Loucy (cell line): Measurements from ENCODE around the gene CTNNBIP1.

Source experiments
- H2AFZ ChIP-seq: fragments of 200-600 bp; sonication (generic); 2 replicates; pipeline ENCODE4 v1.6.0; 2016; ENCODE audit warnings: antibody characterized with exemption, mild to moderate bottlenecking, low read length, moderate library complexity
- H3F3A ChIP-seq: fragments of 200-600 bp; 2 replicates; pipeline ENCODE4 v1.6.0; 2016; ENCODE audit warnings: antibody characterized with exemption, low read depth, mild to moderate bottlenecking
- H3K27me3 ChIP-seq: fragments of 200-600 bp; sonication (generic); 2 replicates; pipeline ENCODE4 v1.6.1; 2014; ENCODE audit warnings: low read length, mild to moderate bottlenecking; ENCODE audit not compliant: insufficient read depth, poor library complexity, severe bottlenecking
- H3K36me3 ChIP-seq: fragments of 200-600 bp; sonication (generic); 2 replicates; pipeline ENCODE4 v1.6.1; 2016; ENCODE audit warnings: low read length; ENCODE audit not compliant: insufficient read depth
- H3K4me1 ChIP-seq: fragments of 200-600 bp; sonication (generic); 2 replicates; pipeline ENCODE4 v1.5.1; 2014; ENCODE audit warnings: low read length, mild to moderate bottlenecking; ENCODE audit not compliant: insufficient read depth, poor library complexity, severe bottlenecking
- H3K4me2 ChIP-seq: fragments of 200-600 bp; sonication (generic); 2 replicates; pipeline ENCODE4 v1.6.0; 2014; ENCODE audit warnings: antibody characterized with exemption, low read length, low read depth, mild to moderate bottlenecking; ENCODE audit not compliant: poor library complexity, severe bottlenecking
- H3K4me3 ChIP-seq: fragments of 200-600 bp; sonication (generic); 2 replicates; pipeline ENCODE4 v1.5.1; 2014; ENCODE audit warnings: low read length, mild to moderate bottlenecking, mixed read lengths; ENCODE audit not compliant: poor library complexity, severe bottlenecking
- H3K79me2 ChIP-seq: fragments of 200-600 bp; sonication (generic); 2 replicates; pipeline ENCODE4 v1.6.1; 2014; ENCODE audit warnings: low read length; ENCODE audit not compliant: insufficient read depth
- H3K9ac ChIP-seq: fragments of 200-600 bp; sonication (generic); 2 replicates; pipeline ENCODE4 v1.6.0; 2014; ENCODE audit warnings: mild to moderate bottlenecking, low read depth, low read length, moderate library complexity; ENCODE audit not compliant: poor library complexity, severe bottlenecking
- H3K9me2 ChIP-seq: fragments of 200-600 bp; sonication (generic); replicated peaks from 2 replicates; pipeline ENCODE4 v1.6.1; 2016; ENCODE audit warnings: low read depth, low read length, mixed read lengths
- H3K9me3 ChIP-seq: fragments of 200-600 bp; sonication (generic); 2 replicates; pipeline ENCODE4 v1.6.1; 2014; ENCODE audit warnings: mild to moderate bottlenecking, antibody characterized with exemption, low read length, low read depth; ENCODE audit not compliant: insufficient read depth
- H4K20me1 ChIP-seq: fragments of 200-600 bp; sonication (generic); 2 replicates; pipeline ENCODE4 v1.6.0; 2014; ENCODE audit warnings: antibody characterized with exemption, low read length, mild to moderate bottlenecking; ENCODE audit not compliant: insufficient read depth, poor library complexity, severe bottlenecking
- CTCF ChIP-seq: fragments of 200-600 bp; sonication (generic); conservative IDR thresholded peaks from 2 replicates; pipeline ENCODE4 v1.5.1; 2014; ENCODE audit warnings: mild to moderate bottlenecking, antibody characterized with exemption, low read length
- EZH2phosphoT487 ChIP-seq: fragments of 200-600 bp; IDR thresholded peaks from 2 replicates; pipeline ENCODE4 v1.6.1; 2018; ENCODE audit warnings: antibody characterized with exemption, mild to moderate bottlenecking, moderate library complexity, borderline replicate concordance

The CTNNBIP1 gene

DNA sequence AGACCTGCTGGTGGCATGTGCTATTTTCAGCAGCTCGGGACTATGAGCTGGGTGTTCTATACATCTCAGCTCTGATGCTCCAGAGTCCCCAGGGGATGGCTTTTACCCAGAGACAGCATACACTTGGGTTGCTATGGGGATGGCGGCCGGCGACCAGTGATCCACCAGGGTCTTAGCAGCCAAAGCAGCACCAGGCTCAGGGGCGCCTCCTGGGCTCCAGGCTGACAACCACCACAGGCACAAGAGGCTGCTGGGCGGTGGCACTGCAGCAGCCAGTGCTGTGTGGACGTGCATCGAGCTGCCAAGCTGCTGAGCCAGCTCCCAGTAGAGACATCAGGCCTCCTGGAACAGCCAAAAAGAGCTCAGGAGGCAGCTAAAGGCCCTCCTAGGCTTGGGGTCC lies 48.7 kb downstream of the CTNNBIP1 start:
- H3K79me2 ChIP-seq = no peaks in the 10 kb centered on the region
- no peak overlapping the region for H3K4me3 ChIP-seq
- H4K20me1 ChIP-seq = no peaks in the 10 kb centered on the region
- no peaks in the 10 kb centered on the region for H3F3A ChIP-seq
- no peak overlapping the region for H3K9ac ChIP-seq
- TF ChIP-seq CTCF = no peak
- TF ChIP-seq EZH2phosphoT487 = no peak
- H2AFZ ChIP-seq = no peak overlapping the region
- 0 out of 2 replicates have a peak, but pooled peaks cover 3% of the 10 kb centered on the region for H3K36me3 ChIP-seq
- H3K4me2 ChIP-seq = no peak overlapping the region
- H3K27me3 ChIP-seq = no peaks in the 10 kb centered on the region
- no peaks in the 10 kb centered on the region for H3K9me3 ChIP-seq
- no peaks in the 10 kb centered on the region for H3K4me1 ChIP-seq
- no peaks in the 10 kb centered on the region for H3K9me2 ChIP-seq

GRCh38 chr1:9860887-9861286 lies 49.2 kb downstream of the CTNNBIP1 start:
- no peak overlapping the region for H2AFZ ChIP-seq
- H3K4me2 ChIP-seq = no peak overlapping the region
- H3K4me1 ChIP-seq = no peaks in the 10 kb centered on the region
- TF ChIP-seq EZH2phosphoT487 (no peak), CTCF (no peak)
- H3K9me3 ChIP-seq = no peaks in the 10 kb centered on the region
- no peaks in the 10 kb centered on the region for H3F3A ChIP-seq
- no peaks in the 10 kb centered on the region for H3K9me2 ChIP-seq
- no peaks in the 10 kb centered on the region for H3K27me3 ChIP-seq
- H3K4me3 ChIP-seq = no peak overlapping the region
- no peaks in the 10 kb centered on the region for H4K20me1 ChIP-seq
- H3K36me3 ChIP-seq = 0 out of 2 replicates have a peak, but pooled peaks cover 3% of the 10 kb centered on the region
- no peak overlapping the region for H3K9ac ChIP-seq
- no peaks in the 10 kb centered on the region for H3K79me2 ChIP-seq

DNA sequence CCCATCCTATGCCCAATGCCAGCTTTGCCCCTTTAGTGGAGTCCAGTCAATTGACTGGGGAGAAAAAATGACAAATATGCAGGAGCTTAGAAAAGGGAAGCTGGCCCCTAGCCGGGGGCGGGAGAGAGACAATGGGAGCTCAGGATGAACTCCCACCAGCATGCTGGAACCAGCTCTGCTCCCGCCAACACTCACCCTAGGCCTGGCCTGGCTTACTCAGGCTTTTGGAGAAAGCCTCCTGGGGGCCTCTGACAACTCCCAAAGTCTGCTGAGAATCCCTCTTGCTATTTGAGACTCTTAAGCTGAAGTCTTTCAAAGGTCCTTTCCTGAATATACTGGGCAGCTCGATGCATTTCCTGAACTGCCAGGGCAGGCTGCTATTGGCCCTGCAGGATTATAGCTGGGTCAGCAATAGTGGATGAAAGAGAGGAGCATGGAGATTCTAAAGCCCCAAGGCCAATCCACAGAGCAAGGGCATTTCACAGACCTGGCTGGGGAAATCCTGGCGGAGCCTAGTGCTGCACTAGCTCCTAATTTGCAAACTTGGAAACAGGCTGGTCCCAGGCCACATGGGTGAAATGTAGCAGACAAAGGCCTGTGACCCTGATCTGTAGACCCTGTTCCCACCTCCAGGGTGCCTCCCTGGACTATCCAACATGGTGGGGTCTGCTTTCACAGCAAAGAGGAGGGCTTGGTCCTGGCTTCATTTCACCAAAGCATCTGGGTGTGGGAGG lies 50.6 kb downstream of the CTNNBIP1 start:
- Histone ChIP-seq H3K4me3 (no peak overlapping the region), H3K9me2 (no peaks in the 10 kb centered on the region), H3K36me3 (0 out of 2 replicates have a peak, but pooled peaks cover 3% of the 10 kb centered on the region), H3K9me3 (no peaks in the 10 kb centered on the region), H3F3A (no peaks in the 10 kb centered on the region), H3K27me3 (no peaks in the 10 kb centered on the region), H3K4me2 (no peak overlapping the region), H3K4me1 (no peaks in the 10 kb centered on the region), H3K79me2 (no peaks in the 10 kb centered on the region), H4K20me1 (no peaks in the 10 kb centered on the region), H2AFZ (no peak overlapping the region), H3K9ac (no peak overlapping the region)
- TF ChIP-seq CTCF = no peak
- no peak for TF ChIP-seq EZH2phosphoT487
